Caco-2 (cell line): Measurements from ENCODE around the gene CRADD. TPM values are rescaled to one million over a fixed set of nuclear protein-coding genes. Genes with fewer than 3 reads are reported as not detected.
A peak's percentile ranks its signal among the peaks of the same experiment; 100 is the strongest.

ENCODE experiments used
- BruUV-seq: library from RNA; stranded (reverse); fragments of 400-500 nt; replicated peaks from 2 replicates; lab custom pipeline; 2021; lab: Mats Ljungman, UMichigan
- CTCF ChIA-PET: fragments of 300-600 bp; sonication (Branson Sonifier 250); formaldehyde crosslinking; loops from one replicate; lab custom pipeline; 2022; ENCODE audit warnings: antibody characterized with exemption; lab: Charles Lee
- POLR2A ChIA-PET: fragments of 300-600 bp; sonication (Branson Sonifier 250); formaldehyde crosslinking; loops from one replicate; lab custom pipeline; 2022; ENCODE audit warnings: antibody characterized with exemption; lab: Charles Lee
- DNase-seq, 2 experiments: peaks; one replicate each; pipeline versions ENCODE4 v3.0.0 to v3.0.0-alpha.2; 2020 to 2022
- H3K27me3 ChIP-seq: replicated peaks from 2 replicates; pipeline ENCODE4 v1.6.0; 2011; ENCODE audit warnings: low read length; ENCODE audit not compliant: control insufficient read depth, insufficient read depth
- H3K36me3 ChIP-seq: 2 replicates; pipeline ENCODE4 v1.5.1; 2011; ENCODE audit warnings: low read length; ENCODE audit not compliant: control insufficient read depth, insufficient read depth
- H3K4me1 ChIP-seq: fragments of 250-450 bp; sonication (Bioruptor Pico); 2 replicates; pipeline ENCODE4 v1.5.1; 2020; ENCODE audit warnings: mild to moderate bottlenecking
- H3K4me3 ChIP-seq: 2 replicates; pipeline ENCODE4 v1.5.1; 2011; ENCODE audit warnings: low read depth, mild to moderate bottlenecking, control low read depth, low read length
- H3K9me3 ChIP-seq: fragments of 250-450 bp; sonication (Bioruptor Pico); 2 replicates; pipeline ENCODE4 v1.5.1; 2020; ENCODE audit warnings: mild to moderate bottlenecking, moderate library complexity
- H3K27ac Mint-ChIP-seq: one replicate; pipeline ENCODE4 v1.8.0; 2022; ENCODE audit warnings: mixed read lengths; ENCODE audit not compliant: unreplicated experiment
- H3K27me3 Mint-ChIP-seq: one replicate; pipeline ENCODE4 v1.8.0; 2022; ENCODE audit warnings: mixed read lengths; ENCODE audit not compliant: insufficient read depth, unreplicated experiment
- H3K36me3 Mint-ChIP-seq: one replicate; pipeline ENCODE4 v1.8.0; 2022; ENCODE audit warnings: mild to moderate bottlenecking, mixed read lengths; ENCODE audit not compliant: insufficient read depth, unreplicated experiment
- H3K4me1 Mint-ChIP-seq: one replicate; pipeline ENCODE4 v1.8.0; 2022; ENCODE audit warnings: low read depth, mixed read lengths; ENCODE audit not compliant: unreplicated experiment
- H3K4me3 Mint-ChIP-seq: one replicate; pipeline ENCODE4 v1.8.0; 2022; ENCODE audit warnings: mild to moderate bottlenecking, moderate library complexity, mixed read lengths; ENCODE audit not compliant: unreplicated experiment
- H3K9me3 Mint-ChIP-seq: one replicate; pipeline ENCODE4 v1.8.0; 2022; ENCODE audit warnings: mixed read lengths; ENCODE audit not compliant: unreplicated experiment
- intact Hi-C: fragments of 100-400 bp; cut with micrococcal nuclease; formaldehyde crosslinking; loops from one replicate; pipeline ENCODE4 v1.10.0; 2022; ENCODE audit not compliant: unreplicated experiment
- total RNA-seq: library from RNA; stranded (reverse); gene quantifications from 2 replicates; pipeline ENCODE4 v1.2.3, GENCODE V29; 2022
- TF ChIP-seq, protein P1 (sequence below), 2 experiments: fragments of 200-600 bp in 1 of 2; IDR thresholded peaks; 1 replicate in 1 of 2; 2 replicates in 1 of 2; pipeline versions ENCODE4 v1.5.1 to v1.8.0; 2011 to 2022; ENCODE audit warnings: antibody characterized with exemption in 1 of 2, control low read depth in 1 of 2, inconsistent platforms in 1 of 2, low read depth in 1 of 2, low read length in 1 of 2, mild to moderate bottlenecking in 1 of 2, moderate library complexity in 1 of 2; ENCODE audit not compliant: insufficient read depth in 1 of 2, severe bottlenecking in 1 of 2, unreplicated experiment in 1 of 2

CRADD gene
- total RNA-seq, 1 experiment from 2014 or later = 29.2 TPM

DNA sequence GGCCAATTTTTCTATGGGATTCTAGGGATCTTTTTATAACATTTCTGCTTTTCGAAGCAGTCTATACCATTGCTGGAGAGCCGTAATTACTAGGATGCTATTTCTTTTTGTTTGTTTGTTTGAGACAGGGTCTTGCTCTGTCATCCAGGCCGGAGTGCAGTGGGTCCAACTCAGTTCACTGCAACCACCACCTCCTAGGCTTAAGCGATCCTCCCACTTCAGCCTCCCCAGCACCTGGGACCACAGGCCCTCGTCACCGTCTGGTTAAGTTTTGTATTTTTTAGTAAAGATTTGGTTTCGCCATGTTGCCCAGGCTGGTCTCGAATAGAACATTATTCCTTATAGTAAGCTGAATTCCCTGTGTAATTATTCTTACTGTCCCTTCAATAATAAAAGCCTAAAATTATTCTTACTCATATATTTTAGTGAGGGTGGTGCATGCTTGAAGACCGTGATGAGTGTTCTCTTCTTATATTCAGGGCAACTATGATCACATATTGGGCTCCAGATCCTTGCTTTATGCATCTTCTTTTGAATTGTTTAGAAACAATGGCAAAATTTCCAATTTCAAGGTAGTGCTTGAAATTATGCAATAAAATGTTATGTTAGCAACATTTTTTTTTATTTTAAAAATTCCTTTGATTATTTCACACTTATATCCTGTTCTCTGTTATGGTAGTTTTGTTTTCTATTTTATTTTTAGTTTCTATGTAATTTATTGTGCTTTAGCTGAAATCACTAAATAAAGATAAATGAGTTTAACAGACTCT lies 66.2 kb downstream of the CRADD start:
- CTCF ChIA-PET = interaction anchor here (0.6 kb wide), 1 partner anchor 332 kb away, joined by 13 read pairs; no protein-coding TSS in a partner anchor
- Histone ChIP-seq H3K36me3 (no peaks in the 10 kb centered on the region), H3K27me3 (no peaks in the 10 kb centered on the region), H3K4me3 (no peak overlapping the region), H3K9me3 (no peaks in the 10 kb centered on the region), H3K4me1 (peaks cover 29% of the 10 kb centered on the region)
- POLR2A ChIA-PET = no interaction called here
- Mint-ChIP-seq H3K4me3 (peak overlapping the region; percentile 74), H3K27ac (peak overlapping the region; percentile 80), H3K4me1 (peaks cover 6% of the 10 kb centered on the region), H3K9me3 (no peaks in the 10 kb centered on the region), H3K36me3 (peaks cover 15% of the 10 kb centered on the region), H3K27me3 (no peaks in the 10 kb centered on the region)
- intact Hi-C loops = loop anchor here (2.0 kb wide), 2 partner anchors 15 to 357 kb away; no protein-coding TSS in a partner anchor
- no TSS peak for BruUV-seq
- no peak for DNase-seq
- TF ChIP-seq, protein P1, sequence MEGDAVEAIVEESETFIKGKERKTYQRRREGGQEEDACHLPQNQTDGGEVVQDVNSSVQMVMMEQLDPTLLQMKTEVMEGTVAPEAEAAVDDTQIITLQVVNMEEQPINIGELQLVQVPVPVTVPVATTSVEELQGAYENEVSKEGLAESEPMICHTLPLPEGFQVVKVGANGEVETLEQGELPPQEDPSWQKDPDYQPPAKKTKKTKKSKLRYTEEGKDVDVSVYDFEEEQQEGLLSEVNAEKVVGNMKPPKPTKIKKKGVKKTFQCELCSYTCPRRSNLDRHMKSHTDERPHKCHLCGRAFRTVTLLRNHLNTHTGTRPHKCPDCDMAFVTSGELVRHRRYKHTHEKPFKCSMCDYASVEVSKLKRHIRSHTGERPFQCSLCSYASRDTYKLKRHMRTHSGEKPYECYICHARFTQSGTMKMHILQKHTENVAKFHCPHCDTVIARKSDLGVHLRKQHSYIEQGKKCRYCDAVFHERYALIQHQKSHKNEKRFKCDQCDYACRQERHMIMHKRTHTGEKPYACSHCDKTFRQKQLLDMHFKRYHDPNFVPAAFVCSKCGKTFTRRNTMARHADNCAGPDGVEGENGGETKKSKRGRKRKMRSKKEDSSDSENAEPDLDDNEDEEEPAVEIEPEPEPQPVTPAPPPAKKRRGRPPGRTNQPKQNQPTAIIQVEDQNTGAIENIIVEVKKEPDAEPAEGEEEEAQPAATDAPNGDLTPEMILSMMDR (IDR thresholded peaks at IDR 0.05; ENCODE audit: insufficient read depth in 1 of 2, low read depth in 1 of 2, low read length in 1 of 2, severe bottlenecking in 1 of 2, unreplicated experiment in 1 of 2) = no peak

DNA sequence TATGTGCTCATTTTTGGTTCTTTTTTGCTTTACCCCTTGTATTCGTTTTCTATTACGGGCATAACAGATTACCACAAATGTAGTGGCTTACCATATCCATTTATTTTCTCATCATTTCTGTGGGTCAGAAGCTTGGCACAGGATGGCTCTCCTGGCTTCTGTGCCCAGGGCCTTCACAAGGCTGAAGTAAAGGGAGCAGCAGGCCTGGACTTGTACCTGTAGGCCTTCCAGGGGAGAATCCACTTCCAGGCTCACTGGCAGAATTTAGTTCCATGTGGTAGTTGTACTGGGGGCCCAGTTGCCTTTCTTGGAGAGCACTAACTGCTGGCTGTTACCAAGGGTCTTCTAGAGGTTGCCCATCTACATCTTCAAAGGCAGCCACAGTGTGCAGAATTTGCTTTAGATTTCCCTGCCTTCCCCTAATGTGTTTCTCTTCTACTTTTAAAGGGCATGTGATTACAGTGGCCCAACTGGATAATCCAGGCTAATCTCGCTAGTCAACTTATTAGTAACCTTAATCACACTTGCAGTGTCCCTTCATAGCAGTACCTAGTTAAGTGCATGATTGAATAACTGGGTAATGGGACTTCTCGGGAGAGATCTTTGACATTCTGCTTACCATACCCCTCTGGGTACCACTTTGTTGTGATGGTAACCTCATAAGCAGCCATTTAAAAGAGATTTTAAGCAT lies 67.0 kb downstream of the CRADD start:
- Mint-ChIP-seq H3K27me3 (no peaks in the 10 kb centered on the region), H3K4me3 (no peak overlapping the region), H3K27ac (no peak overlapping the region), H3K36me3 (peaks cover 10% of the 10 kb centered on the region), H3K4me1 (peaks cover 4% of the 10 kb centered on the region), H3K9me3 (no peaks in the 10 kb centered on the region)
- BruUV-seq = no TSS peak
- TF ChIP-seq, protein P1 (IDR thresholded peaks at IDR 0.05; ENCODE audit: insufficient read depth in 1 of 2, low read depth in 1 of 2, low read length in 1 of 2, severe bottlenecking in 1 of 2, unreplicated experiment in 1 of 2) = no peak
- Histone ChIP-seq H3K4me1 (peaks cover 26% of the 10 kb centered on the region), H3K36me3 (no peaks in the 10 kb centered on the region), H3K27me3 (no peaks in the 10 kb centered on the region), H3K9me3 (no peaks in the 10 kb centered on the region), H3K4me3 (no peak overlapping the region)
- POLR2A ChIA-PET = no interaction called here
- intact Hi-C loops = loop anchor here (2.0 kb wide), 2 partner anchors 15 to 357 kb away; no protein-coding TSS in a partner anchor
- no peak for DNase-seq
- CTCF ChIA-PET = interaction anchor here (0.6 kb wide), 1 partner anchor 331 kb away, joined by 13 read pairs; no protein-coding TSS in a partner anchor

DNA sequence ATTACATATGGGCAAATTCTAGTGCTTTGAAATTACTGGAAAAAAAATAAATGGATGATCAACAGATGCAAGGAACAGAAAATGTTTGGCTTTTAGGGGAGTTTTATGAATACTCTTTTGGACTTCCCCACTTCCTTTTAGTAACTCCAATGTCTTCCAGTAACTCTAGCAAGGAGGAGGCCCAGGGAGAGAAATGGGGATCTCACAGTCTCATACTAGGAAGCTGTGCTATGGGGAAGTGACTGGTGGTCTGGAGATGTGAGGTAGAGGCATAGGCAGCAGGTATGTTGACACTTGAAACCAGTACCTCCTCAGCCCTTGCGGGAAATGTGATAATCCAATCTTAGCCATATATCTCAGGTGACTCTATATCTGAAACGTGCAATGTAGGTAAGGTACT lies 68.1 kb downstream of the CRADD start:
- intact Hi-C loops = no loop called here
- ChIA-PET CTCF (interaction anchor here (0.6 kb wide), 1 partner anchor 330 kb away, joined by 3 read pairs; no protein-coding TSS in a partner anchor), POLR2A (no interaction called here)
- BruUV-seq = no TSS peak
- Mint-ChIP-seq H3K27me3 (no peaks in the 10 kb centered on the region), H3K9me3 (no peaks in the 10 kb centered on the region), H3K4me1 (peaks cover 15% of the 10 kb centered on the region), H3K4me3 (no peak overlapping the region), H3K36me3 (peaks cover 10% of the 10 kb centered on the region), H3K27ac (no peak overlapping the region)
- Histone ChIP-seq H3K9me3 (no peaks in the 10 kb centered on the region), H3K36me3 (no peaks in the 10 kb centered on the region), H3K4me1 (peaks cover 29% of the 10 kb centered on the region), H3K27me3 (no peaks in the 10 kb centered on the region), H3K4me3 (no peak overlapping the region)
- TF ChIP-seq, protein P1 (IDR thresholded peaks at IDR 0.05; ENCODE audit: insufficient read depth in 1 of 2, low read depth in 1 of 2, low read length in 1 of 2, severe bottlenecking in 1 of 2, unreplicated experiment in 1 of 2) = no peak
- DNase-seq = no peak
